SK-N-SH treated with all-trans-retinoic acid at 6 μM for 48 hours (cell line): ENCODE results near the gene PRCC.

ENCODE experiments used
- CREB5 ChIP-seq: fragments of 250-450 bp; sonication (Bioruptor Pico); IDR thresholded peaks from 2 replicates; pipeline ENCODE4 v1.5.1; 2020; ENCODE audit warnings: low read depth, mild to moderate bottlenecking, moderate library complexity
- CSDC2 ChIP-seq: fragments of 250-450 bp; sonication (Bioruptor Pico); IDR thresholded peaks from 2 replicates; pipeline ENCODE4 v1.5.0; 2020; ENCODE audit warnings: mild to moderate bottlenecking, moderate library complexity
- ESRRG ChIP-seq: fragments of 250-450 bp; sonication (Bioruptor Pico); IDR thresholded peaks from 2 replicates; pipeline ENCODE4 v1.6.1; 2021; ENCODE audit warnings: mild to moderate bottlenecking
- PATZ1 ChIP-seq: fragments of 250-450 bp; sonication (Bioruptor Pico); IDR thresholded peaks from 2 replicates; pipeline ENCODE4 v1.8.0; 2020; ENCODE audit warnings: mild to moderate bottlenecking, moderate library complexity, borderline replicate concordance
- PPARA ChIP-seq: fragments of 250-450 bp; sonication (Bioruptor Pico); IDR thresholded peaks from 2 replicates; pipeline ENCODE4 v1.5.0; 2020; ENCODE audit warnings: mild to moderate bottlenecking, borderline replicate concordance
- RARB ChIP-seq: fragments of 250-450 bp; sonication (Bioruptor Pico); IDR thresholded peaks from 2 replicates; pipeline ENCODE4 v1.8.0; 2021; ENCODE audit warnings: mild to moderate bottlenecking, moderate library complexity
- TCF4 ChIP-seq: fragments of 250-450 bp; sonication (Bioruptor Pico); IDR thresholded peaks from 2 replicates; pipeline ENCODE4 v1.8.0; 2021; ENCODE audit warnings: mild to moderate bottlenecking, moderate library complexity, borderline replicate concordance
- TOX ChIP-seq: fragments of 250-450 bp; sonication (Bioruptor Pico); IDR thresholded peaks from 2 replicates; pipeline ENCODE4 v1.8.0; 2021; ENCODE audit warnings: mild to moderate bottlenecking, moderate library complexity, borderline replicate concordance
- ZC3H10 ChIP-seq: fragments of 250-450 bp; sonication (Bioruptor Pico); IDR thresholded peaks from 2 replicates; pipeline ENCODE4 v1.5.1; 2021; ENCODE audit warnings: mild to moderate bottlenecking, moderate library complexity
- ZFP30 ChIP-seq: fragments of 450-650 bp; formaldehyde crosslinking; IDR thresholded peaks from 2 replicates; pipeline ENCODE4 v1.5.0; 2022; ENCODE audit warnings: mild to moderate bottlenecking, moderate library complexity
- TF ChIP-seq, protein P1 (sequence below): fragments of 250-450 bp; sonication (Bioruptor Pico); IDR thresholded peaks from 2 replicates; pipeline ENCODE4 v1.8.0; 2021; ENCODE audit warnings: low read depth, mild to moderate bottlenecking, moderate library complexity, borderline replicate concordance

GRCh38 chr1:156839426-156840109 lies 72.2 kb downstream of the PRCC start:
- no peak for TF ChIP-seq ZFP30 (CRISPR knock-in tag)
- TF ChIP-seq CREB5 (CRISPR knock-in tag): no peak
- TF ChIP-seq ZC3H10 (CRISPR knock-in tag): no peak
- TF ChIP-seq, protein P1, sequence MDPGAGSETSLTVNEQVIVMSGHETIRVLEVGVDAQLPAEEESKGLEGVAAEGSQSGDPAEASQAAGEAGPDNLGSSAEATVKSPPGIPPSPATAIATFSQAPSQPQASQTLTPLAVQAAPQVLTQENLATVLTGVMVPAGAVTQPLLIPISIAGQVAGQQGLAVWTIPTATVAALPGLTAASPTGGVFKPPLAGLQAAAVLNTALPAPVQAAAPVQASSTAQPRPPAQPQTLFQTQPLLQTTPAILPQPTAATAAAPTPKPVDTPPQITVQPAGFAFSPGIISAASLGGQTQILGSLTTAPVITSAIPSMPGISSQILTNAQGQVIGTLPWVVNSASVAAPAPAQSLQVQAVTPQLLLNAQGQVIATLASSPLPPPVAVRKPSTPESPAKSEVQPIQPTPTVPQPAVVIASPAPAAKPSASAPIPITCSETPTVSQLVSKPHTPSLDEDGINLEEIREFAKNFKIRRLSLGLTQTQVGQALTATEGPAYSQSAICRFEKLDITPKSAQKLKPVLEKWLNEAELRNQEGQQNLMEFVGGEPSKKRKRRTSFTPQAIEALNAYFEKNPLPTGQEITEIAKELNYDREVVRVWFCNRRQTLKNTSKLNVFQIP: no peak
- TF ChIP-seq TCF4 (CRISPR knock-in tag): no peak
- no peak for TF ChIP-seq PATZ1
- TF ChIP-seq CSDC2 (CRISPR knock-in tag): no peak
- TF ChIP-seq PPARA: no peak
- TF ChIP-seq TOX (CRISPR knock-in tag): no peak
- TF ChIP-seq ESRRG (CRISPR knock-in tag): no peak
- TF ChIP-seq RARB: no peak
